ENCODE results near the gene SLC29A4.

GRCh38 chr7:5276611-5277010 is 6.1 kb upstream of the SLC29A4 start:
- no peak for TF ChIP-seq CTCF (IDR thresholded peaks at IDR 0.05; ENCODE audit: low read depth, low read length)
- no peak for TF ChIP-seq EZH2phosphoT487 (IDR thresholded peaks at IDR 0.05; ENCODE audit: low read depth)

All from OCI-LY3 (cell line).